Activated T-helper 2 cell treated with anti-CD3 and anti-CD28 coated beads, Interferon-gamma antibody, Interleukin-2, Interleukin-4, amounts not matched to agents 10 μg/mL and 5 μg/mL and 100 μg/mL, durations not matched to agents 14 hours and 24 hours and 36 hours (primary cell): ENCODE data around the gene TXLNG. TPM values are rescaled to one million over a fixed set of nuclear protein-coding genes. Genes with fewer than 3 reads are reported as not detected.
"Not testable (repeated sequence)": the region's sequence is repeated elsewhere in the genome, so short reads cannot be mapped to it uniquely, and the experiment has no call there.

Experiments
- DNase-seq: peaks from one replicate; pipeline ENCODE4 v3.0.0; 2021; ENCODE audit warnings: low spot score
- H3K27ac Mint-ChIP-seq: one replicate; pipeline ENCODE4 v1.8.0; 2021; ENCODE audit warnings: mixed read lengths
- H3K27me3 Mint-ChIP-seq: one replicate; pipeline ENCODE4 v1.8.0; 2021; ENCODE audit warnings: low read depth, mixed read lengths
- H3K36me3 Mint-ChIP-seq: one replicate; pipeline ENCODE4 v1.8.0; 2021; ENCODE audit warnings: low read depth, mixed read lengths
- H3K4me1 Mint-ChIP-seq: one replicate; pipeline ENCODE4 v1.8.0; 2021; ENCODE audit warnings: low read depth, mixed read lengths
- H3K4me3 Mint-ChIP-seq: one replicate; pipeline ENCODE4 v1.8.0; 2021; ENCODE audit warnings: low read depth, mild to moderate bottlenecking, moderate library complexity, mixed read lengths
- H3K9me3 Mint-ChIP-seq: one replicate; pipeline ENCODE4 v1.8.0; 2021; ENCODE audit warnings: mixed read lengths
- intact Hi-C: fragments of 100-400 bp; cut with micrococcal nuclease; formaldehyde crosslinking; loops from one replicate; pipeline ENCODE4 v1.15.1; 2023
- total RNA-seq: library from RNA; stranded (reverse); gene quantifications from 2 replicates; pipeline ENCODE4 v1.2.3, GENCODE V29; 2022

TXLNG gene
- total RNA-seq, 1 donor from 2014 or later: 21.4 TPM

DNA sequence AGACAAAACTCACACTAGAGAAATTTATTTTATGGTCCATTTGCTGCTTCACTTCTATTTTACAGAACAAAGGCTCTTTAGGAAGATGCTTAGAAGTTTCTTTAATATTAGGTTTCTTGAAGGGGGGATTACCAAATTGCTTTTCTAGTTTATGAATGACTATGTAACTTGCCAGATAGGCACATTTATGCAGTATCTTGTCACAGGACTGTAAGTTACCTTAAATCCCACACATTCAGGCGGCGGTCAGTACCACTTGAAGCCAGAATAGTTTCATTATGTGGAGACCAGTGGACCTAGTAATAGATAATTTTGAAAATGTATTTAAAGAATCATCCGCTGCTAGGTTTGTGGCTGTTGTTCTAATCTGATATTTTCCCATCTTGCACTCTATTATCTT lies 65.6 kb downstream of the TXLNG start:
- peaks cover 28% of the 10 kb centered on the region for H3K4me1 Mint-ChIP-seq
- peaks cover 3% of the 10 kb centered on the region for H3K9me3 Mint-ChIP-seq
- H3K4me3 Mint-ChIP-seq: no peak overlapping the region

DNA sequence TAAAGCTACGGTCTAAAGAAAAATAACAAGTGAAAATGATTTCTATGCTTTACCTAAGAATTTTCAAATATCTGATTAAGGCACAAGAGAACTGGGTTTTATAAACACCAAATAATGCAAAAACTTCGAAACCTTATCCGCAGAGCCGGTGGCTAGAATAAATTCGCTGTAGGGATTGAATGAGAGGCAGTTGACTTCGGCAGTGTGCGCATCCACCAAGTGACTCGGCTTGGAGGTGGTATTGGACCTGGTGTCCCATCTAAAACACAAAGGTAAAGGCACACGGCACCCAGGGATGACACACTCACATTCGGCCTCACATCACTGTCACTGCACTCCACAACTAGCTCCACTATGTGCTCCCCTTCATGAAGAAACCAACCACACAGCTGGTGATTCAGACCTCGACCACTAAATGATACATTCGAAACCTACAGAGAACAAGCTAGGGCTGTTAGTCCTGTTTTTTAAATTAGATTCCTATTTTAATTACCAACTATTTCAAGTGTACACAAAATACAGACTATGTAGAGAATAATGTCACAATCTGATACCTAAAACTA lies 66.4 kb downstream of the TXLNG start:
- H3K36me3 Mint-ChIP-seq: peaks cover 81% of the 10 kb centered on the region
- no peak for DNase-seq
- no peak overlapping the region for H3K4me3 Mint-ChIP-seq
- H3K4me1 Mint-ChIP-seq: peaks cover 32% of the 10 kb centered on the region
- H3K9me3 Mint-ChIP-seq: peaks cover 3% of the 10 kb centered on the region
- intact Hi-C loops: loop anchor here (10.0 kb wide), 1 partner anchor 138 kb away; the partner anchor contains the start of genes CTPS2 and SYAP1
- no peak overlapping the region for H3K27ac Mint-ChIP-seq
- no peaks in the 10 kb centered on the region for H3K27me3 Mint-ChIP-seq

More for the DNA sequence above, 65.6 kb downstream of the TXLNG start:
- Mint-ChIP-seq H3K27ac (peak overlapping the region; percentile 42), H3K27me3 (no peaks in the 10 kb centered on the region), H3K36me3 (peaks cover 73% of the 10 kb centered on the region)
- intact Hi-C loops: loop anchor here (10.0 kb wide), 1 partner anchor 137 kb away; the partner anchor contains the start of genes CTPS2 and SYAP1
- no peak for DNase-seq

DNA sequence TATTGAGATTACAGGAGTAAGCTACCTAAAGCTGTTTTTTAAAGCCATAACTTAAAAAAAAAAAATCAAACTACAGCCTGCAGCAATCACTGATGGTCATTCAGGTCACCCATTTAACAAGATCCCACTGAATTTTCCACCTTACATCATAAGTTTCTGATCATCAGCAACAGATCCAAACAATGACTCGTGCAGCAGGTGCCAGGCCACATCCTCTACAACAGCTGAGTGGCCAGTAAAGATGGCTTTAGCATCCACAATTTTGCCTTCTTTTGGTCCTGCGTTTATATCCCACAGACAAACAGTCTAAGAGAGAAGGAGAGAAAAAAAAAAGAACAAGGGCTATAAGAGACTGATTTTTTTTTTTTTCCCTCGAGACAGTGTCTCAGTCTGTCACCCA lies 67.3 kb downstream of the TXLNG start:
- peaks cover 80% of the 10 kb centered on the region for H3K36me3 Mint-ChIP-seq
- H3K4me3 Mint-ChIP-seq: no peak overlapping the region
- no peak for DNase-seq
- H3K4me1 Mint-ChIP-seq: peaks cover 37% of the 10 kb centered on the region
- peaks cover 3% of the 10 kb centered on the region for H3K9me3 Mint-ChIP-seq
- no peaks in the 10 kb centered on the region for H3K27me3 Mint-ChIP-seq
- H3K27ac Mint-ChIP-seq: no peak overlapping the region
- intact Hi-C loops: loop anchor here (10.0 kb wide), 1 partner anchor 139 kb away; the partner anchor contains the start of genes CTPS2 and SYAP1

DNA sequence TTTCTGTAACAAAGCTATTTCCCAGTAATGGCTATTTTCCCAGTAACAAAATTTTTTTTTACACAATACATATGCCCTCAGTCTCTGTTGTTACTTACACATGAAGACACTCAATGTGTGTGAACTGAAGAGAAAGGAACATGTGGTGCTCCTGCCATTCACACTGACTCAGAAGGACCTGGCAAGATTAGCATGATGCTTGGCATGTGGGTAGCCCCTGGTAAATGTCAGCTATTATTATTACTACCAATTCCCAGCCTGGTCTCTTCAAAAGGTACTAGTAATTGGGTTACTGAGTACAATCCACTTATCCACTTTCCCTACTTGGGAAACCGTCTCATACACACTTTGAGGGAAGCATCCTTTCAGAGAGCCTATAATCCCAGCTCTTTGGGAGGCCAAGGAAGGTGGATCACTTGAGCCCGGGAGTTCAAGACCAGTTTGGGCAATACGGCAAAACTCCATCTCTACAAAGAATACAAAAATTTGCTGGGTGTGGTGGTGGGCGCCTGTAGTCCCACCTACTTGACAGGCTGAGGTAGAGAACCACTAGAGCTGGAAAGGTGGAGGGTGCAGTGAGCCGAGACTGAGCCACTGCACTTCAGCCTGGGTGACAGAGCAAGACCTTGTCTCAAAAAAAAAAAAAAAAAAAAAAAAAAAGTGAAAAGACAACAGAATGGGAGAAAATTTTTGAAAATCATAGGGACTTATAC lies 69.3 kb downstream of the TXLNG start:
- intact Hi-C loops: loop anchor here (2.0 to 10.0 kb wide), 2 partner anchors 15 to 141 kb away; partner anchors contain the start of genes CTPS2, RBBP7 and SYAP1
- peaks cover 51% of the 10 kb centered on the region for H3K4me1 Mint-ChIP-seq

DNA sequence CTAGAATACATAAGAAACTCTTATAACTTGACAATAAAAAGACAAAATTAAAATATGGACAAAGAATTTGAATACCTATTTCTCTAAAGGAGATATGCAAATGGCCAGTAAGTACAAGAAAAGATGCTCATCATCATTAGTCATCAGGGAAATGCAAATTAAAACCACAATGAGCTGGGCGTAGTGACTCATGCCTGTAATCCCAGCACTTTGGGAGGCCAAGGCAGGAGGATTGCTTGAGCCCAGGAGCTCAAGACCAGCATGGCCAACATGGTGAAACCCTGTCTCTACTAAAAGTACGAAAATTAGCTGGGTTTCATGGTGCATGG lies 69.8 kb downstream of the TXLNG start:
- intact Hi-C loops: loop anchor here (2.0 to 10.0 kb wide), 2 partner anchors 15 to 141 kb away; partner anchors contain the start of genes CTPS2, RBBP7 and SYAP1
- not testable (repeated sequence) for H3K9me3 Mint-ChIP-seq, H3K4me3 Mint-ChIP-seq, H3K27me3 Mint-ChIP-seq, DNase-seq
- peak overlapping the region; percentile 72 for H3K27ac Mint-ChIP-seq
- H3K4me1 Mint-ChIP-seq: peaks cover 51% of the 10 kb centered on the region
- H3K36me3 Mint-ChIP-seq: peaks cover 81% of the 10 kb centered on the region

More for the DNA sequence above, 69.3 kb downstream of the TXLNG start:
- H3K36me3 Mint-ChIP-seq: peaks cover 81% of the 10 kb centered on the region
- no peaks in the 10 kb centered on the region for H3K27me3 Mint-ChIP-seq
- no peak for DNase-seq
- H3K9me3 Mint-ChIP-seq: peaks cover 3% of the 10 kb centered on the region
- H3K4me3 Mint-ChIP-seq: no peak overlapping the region
- H3K27ac Mint-ChIP-seq: peak overlapping the region; percentile 72

DNA sequence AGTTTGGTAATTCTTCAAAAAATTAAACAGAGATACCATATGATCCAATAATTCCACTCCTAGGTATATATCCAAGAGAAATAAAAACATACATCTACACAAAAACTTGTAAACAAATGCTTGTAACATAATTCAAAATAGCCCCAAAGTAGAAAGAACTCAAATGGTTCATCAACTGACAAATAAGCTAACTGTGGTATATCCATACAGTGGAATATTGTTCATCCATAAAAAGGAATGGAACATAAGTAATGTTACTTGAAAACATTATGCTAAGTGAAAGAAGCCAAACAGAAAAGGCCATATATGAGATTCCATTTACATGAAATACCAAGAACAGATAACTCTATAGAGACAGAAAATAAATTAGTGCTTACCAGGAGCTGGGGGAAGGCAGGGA lies 70.5 kb downstream of the TXLNG start:
- no peak for DNase-seq
- Mint-ChIP-seq H3K27me3 (no peaks in the 10 kb centered on the region), H3K27ac (no peak overlapping the region), H3K9me3 (peaks cover 3% of the 10 kb centered on the region), H3K4me3 (no peak overlapping the region), H3K36me3 (peaks cover 77% of the 10 kb centered on the region), H3K4me1 (peaks cover 48% of the 10 kb centered on the region)
- intact Hi-C loops: loop anchor here (2.0 to 10.0 kb wide), 2 partner anchors 14 to 142 kb away; partner anchors contain the start of genes CTPS2, RBBP7 and SYAP1

DNA sequence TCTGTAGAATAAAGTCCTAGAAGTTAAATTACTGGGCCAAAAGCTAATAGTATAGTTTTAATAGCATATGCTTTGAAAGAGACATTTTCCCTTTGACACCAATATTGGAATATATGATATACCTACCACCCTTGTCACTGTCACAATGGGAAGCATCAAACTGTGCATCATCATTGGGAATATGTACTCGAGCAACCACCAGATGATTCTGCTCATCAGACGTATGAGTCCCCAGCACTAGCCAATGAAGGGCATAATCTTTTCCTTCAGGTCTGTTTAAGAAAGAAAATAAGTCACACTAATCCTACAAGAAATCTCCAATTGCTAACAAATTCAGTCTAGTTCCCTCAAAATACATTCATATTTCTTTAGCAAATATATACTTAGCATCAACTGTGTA lies 76.6 kb downstream of the TXLNG start:
- Mint-ChIP-seq H3K36me3 (peaks cover 53% of the 10 kb centered on the region), H3K4me3 (no peak overlapping the region), H3K27ac (no peak overlapping the region), H3K27me3 (no peaks in the 10 kb centered on the region), H3K9me3 (no peaks in the 10 kb centered on the region), H3K4me1 (peaks cover 29% of the 10 kb centered on the region)
- intact Hi-C loops: no loop called here
- no peak for DNase-seq

DNA sequence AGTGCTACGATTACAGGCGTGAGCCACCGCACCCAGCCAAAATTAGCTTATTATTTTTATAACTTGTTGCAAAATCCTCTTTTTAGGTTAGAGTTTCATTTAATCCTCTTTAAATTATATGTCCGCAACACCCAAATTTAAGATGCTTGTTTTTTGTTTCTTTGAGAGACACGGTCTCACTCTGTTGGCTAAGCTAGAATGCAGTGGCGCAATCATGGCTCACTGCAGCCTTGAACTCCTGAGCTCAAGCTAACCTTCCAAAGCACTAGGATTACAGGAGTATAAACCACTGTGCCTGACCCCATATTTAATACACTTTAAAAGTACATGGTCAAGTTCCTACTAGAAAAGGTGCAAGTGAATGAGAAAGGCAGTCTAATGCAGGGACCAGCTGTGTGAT lies 81.7 kb downstream of the TXLNG start:
- intact Hi-C loops: loop anchor here (2.0 kb wide), 1 partner anchor 41 kb away; no protein-coding TSS in a partner anchor
- Mint-ChIP-seq H3K27ac (no peak overlapping the region), H3K4me1 (peaks cover 20% of the 10 kb centered on the region), H3K36me3 (peaks cover 42% of the 10 kb centered on the region), H3K9me3 (no peaks in the 10 kb centered on the region), H3K27me3 (no peaks in the 10 kb centered on the region), H3K4me3 (peak overlapping the region; percentile 94)
- no peak for DNase-seq

DNA sequence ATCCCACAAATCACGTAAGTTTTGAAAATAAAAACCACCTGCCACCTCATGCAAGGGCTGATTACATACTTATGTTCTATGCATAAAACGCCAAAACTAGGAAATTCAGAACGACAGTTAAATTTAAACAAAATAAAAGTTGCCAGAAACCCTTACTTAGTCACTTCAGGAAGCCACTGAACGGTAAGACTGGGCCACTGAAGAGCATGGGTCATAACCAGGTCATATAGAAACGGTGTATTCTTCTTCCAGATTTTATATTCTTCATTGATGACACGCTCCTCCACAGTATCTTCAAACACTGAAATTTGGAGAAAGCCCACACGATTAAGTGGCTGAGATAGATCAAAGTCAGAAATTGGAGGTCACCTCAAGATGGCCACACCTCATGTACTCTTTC lies 82.7 kb downstream of the TXLNG start:
- no peak for DNase-seq
- Mint-ChIP-seq H3K27ac (peak overlapping the region; percentile 96), H3K4me3 (peak overlapping the region; percentile 94), H3K36me3 (peaks cover 35% of the 10 kb centered on the region), H3K9me3 (no peaks in the 10 kb centered on the region), H3K4me1 (peaks cover 19% of the 10 kb centered on the region), H3K27me3 (no peaks in the 10 kb centered on the region)
- intact Hi-C loops: loop anchor here (2.0 kb wide), 1 partner anchor 42 kb away; no protein-coding TSS in a partner anchor

DNA sequence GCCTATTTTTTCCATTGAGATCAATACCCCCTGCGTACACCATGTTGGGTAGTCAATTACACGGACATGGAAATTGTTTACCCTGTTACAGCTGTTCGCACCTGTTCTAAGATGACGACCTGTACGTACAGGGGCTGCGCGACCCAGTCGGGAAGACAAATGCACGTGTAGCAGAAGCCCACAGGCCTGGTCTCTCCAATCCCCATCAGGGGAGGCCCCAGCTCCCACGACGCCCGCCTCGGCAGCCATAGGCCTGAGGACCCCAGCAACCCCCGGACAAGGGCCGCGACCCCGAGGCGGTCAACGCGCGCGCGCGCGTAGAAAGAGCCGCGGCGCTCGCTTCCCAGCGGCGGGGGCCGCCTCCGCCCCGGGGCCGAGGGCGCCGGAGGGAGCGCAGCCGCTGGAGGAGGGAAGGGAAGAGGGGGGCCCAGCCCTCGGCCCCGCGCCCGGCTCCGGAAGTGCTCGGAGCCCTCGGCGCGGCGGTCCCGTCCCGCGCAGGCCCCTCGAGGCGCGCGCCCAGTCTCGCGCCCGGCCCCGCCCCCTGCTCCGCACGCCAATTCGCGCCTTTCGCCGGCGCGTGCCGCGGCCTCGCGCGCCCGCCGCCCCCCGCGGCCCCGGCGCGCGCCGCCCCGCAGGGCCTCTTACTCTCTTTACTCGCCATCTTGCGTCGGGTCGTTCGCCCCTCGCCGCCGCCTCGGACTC lies 83.3 kb downstream of the TXLNG start:
- H3K27ac Mint-ChIP-seq: peak overlapping the region; percentile 98
- peak overlapping the region; percentile 96 for H3K4me3 Mint-ChIP-seq
- no peaks in the 10 kb centered on the region for H3K9me3 Mint-ChIP-seq
- intact Hi-C loops: loop anchor here (1.0 to 10.0 kb wide), 4 partner anchors 13 to 1195 kb away; partner anchors contain the start of gene TXLNG
- H3K36me3 Mint-ChIP-seq: peaks cover 33% of the 10 kb centered on the region
- no peaks in the 10 kb centered on the region for H3K27me3 Mint-ChIP-seq
- H3K4me1 Mint-ChIP-seq: peaks cover 19% of the 10 kb centered on the region
- DNase-seq: peak; percentile 44

DNA sequence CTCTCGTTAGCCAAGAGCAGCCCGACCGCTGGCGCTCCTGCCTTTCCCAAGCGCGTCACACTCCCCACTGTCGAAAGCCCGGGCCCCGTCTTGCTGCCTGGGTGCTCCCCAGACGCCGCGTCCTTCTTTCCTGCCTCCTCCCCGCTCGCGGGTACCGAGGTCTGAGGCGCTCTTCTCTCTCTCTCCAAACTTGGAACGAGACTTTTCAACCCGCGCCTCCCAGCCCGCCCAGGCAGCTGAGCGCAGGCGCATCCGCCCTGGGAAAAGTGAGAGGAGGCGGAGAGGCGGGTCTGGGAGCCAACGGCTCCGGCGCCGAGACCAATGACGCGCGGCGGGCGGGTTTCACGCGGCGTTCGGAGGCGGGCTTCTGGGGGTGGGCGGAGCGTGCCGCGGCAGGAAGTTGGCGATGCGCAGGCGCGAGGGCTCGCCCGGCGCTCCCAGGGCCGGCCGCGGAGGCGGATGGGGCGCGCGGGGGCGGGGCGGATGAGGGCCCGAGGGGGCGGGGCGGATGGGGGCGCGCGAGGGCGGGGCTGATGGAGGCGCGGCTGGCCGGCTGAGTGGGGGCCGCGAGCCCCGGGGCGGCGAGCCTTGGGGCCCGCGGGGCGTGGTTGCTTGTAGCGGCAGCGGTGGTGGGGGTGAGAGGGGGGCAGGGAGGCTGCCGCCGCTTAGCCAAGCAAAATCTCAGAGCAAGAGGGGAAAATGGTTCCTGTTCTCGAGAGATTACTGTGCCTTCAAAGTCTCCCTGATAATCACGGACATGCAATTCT lies 84.0 kb downstream of the TXLNG start, which contains the start of gene RBBP7:
Gene RBBP7 (minus strand): TSS at position 268 of the 767 bp plus-strand sequence. CDS start 309 bp downstream, outside the sequence.
- DNase-seq: peak; percentile 87
- Mint-ChIP-seq H3K36me3 (peaks cover 33% of the 10 kb centered on the region), H3K27me3 (peaks cover 5% of the 10 kb centered on the region), H3K27ac (peak within 1 kb of the TSS; percentile 98), H3K9me3 (no peaks in the 10 kb centered on the region), H3K4me3 (peak within 1 kb of the TSS; percentile 96), H3K4me1 (peaks cover 19% of the 10 kb centered on the region)
- intact Hi-C loops: loop anchor here (1.0 to 10.0 kb wide), 3 partner anchors 13 to 1195 kb away; partner anchors contain the start of gene TXLNG
